DMS53 treated with DMSO at 0.1 percent for 48 hours (cell line): ENCODE measurements around the gene LCP2.

ENCODE experiments used
- DNase-seq: peaks from one replicate; lab custom pipeline; 2025; ENCODE audit not compliant: unreplicated experiment; lab: John Stamatoyannopoulos, UW

Gene LCP2

DNA sequence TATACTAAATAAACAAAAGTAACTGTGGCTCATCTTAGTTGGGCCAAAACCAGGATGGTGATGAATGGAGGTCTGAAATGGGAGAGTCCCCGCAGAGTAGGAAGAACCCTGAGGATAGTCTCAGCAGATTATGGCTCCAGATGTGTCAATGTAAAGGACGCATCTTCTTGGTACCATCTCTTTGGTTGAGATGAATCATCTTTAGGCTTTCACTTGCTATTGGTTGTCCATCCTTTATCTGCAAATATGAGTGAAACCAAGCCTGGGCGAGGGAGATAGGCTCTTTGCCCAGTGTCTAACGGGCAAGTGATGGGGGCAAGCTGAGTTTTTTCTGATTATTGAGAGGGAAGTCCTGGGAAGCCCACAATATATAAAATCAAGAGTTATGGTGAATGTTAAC lies 19.4 kb upstream of the LCP2 start:
- no peak for DNase-seq

DNA sequence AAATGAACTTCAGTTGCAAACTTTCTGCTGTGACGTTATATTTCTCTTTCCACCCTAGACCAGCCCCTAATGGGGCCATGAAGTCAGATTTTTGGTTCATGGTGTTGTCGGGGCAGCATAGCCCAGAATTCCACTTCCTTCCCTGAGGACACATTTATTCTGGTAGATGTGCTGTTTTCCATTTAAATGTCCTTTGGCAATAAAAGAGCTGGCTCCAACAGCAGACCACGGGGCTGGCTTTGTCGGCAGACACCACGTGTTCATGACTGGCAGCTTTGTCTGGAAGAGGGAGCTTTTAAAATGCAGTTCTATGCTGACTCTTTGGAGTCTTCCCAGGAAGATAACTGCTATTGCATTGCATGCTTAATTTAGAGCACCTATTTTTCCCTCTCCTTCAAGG lies 17.6 kb upstream of the LCP2 start:
- DNase-seq, result no peak

DNA sequence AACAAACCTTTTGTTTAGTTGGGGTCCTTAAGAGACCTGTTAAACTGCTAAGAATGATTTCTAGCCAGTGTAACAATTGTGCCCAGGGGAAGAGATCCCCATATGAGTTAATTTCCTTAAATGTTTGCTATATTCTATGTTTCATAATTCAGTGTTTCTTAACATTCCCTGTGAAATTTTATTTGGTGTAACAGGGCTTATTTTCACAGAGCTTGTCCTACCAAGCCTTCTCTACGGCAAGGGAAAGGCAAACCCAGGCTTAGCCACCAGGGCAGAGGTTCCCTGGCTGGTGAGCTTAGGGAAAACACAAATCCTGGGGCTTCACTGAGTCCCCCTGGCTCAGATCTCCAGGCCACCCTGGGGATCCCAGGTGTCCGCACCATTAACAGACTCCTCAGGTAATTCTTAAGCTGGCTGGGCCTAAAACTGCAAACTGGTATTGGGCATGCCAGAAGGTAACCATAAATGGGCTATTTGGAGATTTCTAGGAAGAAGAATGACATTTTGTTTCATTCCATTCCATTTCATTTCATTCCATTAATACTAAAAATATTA lies 17.0 kb upstream of the LCP2 start:
- DNase-seq, result no peak

DNA sequence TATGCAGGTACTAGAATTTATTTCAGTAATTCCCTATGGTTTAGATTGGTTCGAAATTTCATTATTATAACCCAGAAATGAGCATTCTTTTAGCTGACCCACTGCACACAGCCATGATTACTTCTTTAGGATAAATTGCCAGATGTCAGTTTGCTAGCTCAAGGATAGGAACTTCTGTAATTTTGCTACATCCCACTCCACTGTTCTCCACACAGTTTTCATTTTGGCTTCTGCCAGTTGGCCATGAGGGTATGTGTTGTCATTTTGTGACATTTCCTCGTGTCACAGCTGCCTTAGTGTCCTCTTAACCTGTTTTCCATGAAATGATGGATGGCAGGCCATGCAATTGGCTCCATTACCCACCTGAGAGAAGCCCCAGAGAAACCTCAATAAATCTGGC lies 16.2 kb upstream of the LCP2 start:
- no peak for DNase-seq

DNA sequence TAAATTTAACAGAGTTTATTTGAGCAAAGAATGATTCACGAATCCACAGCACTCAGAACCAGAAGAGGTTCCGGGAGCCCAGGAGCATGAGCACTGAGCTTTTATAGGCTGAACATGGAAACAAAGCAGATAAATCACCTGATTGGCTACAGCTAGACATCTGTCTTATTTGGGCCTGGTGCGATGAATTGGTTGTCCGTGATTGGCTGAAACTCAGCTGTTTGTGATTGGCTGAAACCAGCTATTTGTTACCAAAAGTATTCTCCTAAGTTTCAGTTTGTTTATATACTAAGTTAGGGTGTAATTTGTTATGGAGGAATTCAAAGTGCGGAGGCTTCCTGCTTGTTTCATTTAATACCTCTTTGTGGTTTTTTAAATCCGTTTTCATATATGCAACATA lies 15.8 kb upstream of the LCP2 start:
- DNase-seq, result no peak

DNA sequence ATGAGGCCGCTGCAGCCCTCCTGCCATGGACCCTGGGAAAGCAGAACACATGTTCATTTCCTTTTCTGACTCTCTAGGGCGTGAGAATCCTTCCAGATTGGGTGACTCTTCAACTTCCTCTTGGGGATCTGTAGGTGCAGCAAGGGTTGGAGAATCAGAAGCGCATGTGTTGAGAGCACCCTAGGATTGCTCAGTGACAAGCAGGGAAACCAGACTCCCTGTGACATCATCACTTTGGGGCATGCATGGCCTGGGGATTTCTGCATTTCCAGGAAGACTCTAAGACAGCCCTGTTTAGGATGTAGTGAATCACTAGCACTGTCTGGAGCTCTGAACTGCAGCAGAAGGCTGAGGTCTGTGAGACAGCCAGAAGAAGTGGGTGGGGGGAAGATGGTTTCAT lies 15.1 kb upstream of the LCP2 start:
- no peak for DNase-seq

DNA sequence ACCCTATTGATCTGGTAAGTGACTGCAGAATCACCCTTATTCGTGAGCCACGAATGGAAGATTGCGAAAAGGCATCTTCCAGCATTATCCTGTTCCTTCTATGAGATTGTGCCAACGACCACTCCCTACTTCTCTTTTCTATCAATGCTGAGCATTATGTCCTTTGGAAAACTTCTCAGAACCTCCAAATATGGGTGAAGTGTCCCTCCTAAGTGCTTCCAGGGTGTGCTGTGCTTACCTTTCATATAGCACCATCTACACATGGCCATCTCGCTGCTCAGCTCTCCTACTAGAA lies 14.7 kb upstream of the LCP2 start:
- no peak for DNase-seq

DNA sequence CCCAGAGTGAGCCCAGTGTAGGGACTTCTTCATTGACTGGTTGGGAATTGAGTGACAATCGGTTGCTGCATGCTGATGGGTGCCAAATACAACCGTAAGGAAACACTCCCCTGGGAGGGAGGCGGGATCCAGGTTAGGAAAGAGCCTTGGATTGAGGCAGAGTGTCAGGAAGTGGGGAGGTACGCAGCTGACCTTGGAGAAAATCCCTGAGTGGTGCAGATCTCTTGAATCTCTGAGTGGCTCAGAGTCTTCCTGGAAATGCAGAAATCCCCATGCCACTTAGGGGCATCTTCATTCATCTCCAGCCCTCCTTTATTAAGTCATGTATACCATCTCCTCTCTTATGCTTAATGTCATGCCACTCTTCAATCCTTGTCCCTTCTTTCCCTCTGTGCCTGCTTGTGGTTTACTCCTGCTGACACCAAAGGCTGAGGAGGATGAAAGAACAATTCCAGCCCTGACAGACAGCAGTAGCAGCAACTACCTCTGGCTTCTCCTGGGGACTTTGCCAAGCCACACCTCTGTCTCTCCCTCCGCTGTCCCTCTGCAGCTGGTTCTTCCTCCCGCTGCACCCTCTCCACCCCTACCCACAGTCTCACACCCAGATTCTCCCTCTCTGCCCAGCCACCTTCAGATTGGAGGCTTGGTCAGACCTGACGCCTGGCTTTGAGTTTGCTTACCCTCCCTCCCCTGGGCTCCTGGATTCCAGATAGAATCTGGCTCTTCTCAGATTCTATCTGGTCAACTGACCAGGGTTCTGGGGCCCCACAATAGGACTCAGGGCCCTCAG lies 14.1 kb upstream of the LCP2 start:
- no peak for DNase-seq

DNA sequence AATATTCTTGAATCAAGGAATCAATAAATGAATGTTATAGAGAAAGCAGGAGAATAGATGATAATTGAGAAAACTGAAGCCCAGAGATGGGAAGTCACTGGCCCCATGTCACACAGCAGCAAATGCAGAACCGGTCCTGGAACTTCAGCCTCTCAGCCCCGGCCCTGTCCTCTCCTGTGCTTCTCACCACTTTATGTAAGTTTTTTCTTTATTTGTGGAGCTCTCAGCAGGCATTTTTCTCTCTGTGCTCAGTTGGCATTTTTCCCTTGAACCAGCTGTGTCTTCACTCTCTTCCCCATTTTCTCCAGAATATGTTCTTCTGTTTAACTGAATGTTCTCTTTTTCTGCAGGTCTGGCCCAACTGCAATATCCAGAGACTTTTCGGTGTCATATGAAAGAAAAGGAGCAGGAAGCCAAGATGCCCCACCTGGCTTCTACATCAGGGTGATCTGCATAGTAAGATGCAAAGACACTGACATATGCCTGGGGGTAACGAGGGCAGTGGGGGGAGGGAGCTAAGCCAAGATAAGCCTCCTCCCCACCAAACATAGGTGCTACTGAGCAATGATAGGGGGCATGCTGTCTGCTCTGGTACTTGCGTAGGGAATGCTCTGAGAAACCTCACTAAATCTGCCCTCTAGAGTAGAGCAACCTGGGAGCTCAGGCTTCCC lies 12.8 kb upstream of the LCP2 start:
- no peak for DNase-seq

DNA sequence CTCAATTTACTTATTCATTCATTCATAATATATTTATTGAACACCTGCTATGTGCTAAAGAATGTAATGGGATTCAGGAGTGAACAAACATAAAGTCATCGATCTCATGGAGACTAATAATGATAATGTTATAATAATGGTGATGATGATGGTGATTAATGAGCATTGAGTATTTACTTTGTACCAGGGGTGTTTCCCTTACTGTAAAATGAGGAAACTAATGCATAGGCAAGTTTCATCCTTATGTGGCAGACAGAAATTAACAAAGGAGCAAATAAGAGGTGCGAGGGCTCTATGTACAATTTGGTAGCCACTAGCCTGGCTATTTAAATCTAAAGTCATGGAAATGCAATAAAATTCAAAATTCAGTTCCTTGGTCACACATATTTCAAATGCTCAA lies 11.1 kb upstream of the LCP2 start:
- no peak for DNase-seq

DNA sequence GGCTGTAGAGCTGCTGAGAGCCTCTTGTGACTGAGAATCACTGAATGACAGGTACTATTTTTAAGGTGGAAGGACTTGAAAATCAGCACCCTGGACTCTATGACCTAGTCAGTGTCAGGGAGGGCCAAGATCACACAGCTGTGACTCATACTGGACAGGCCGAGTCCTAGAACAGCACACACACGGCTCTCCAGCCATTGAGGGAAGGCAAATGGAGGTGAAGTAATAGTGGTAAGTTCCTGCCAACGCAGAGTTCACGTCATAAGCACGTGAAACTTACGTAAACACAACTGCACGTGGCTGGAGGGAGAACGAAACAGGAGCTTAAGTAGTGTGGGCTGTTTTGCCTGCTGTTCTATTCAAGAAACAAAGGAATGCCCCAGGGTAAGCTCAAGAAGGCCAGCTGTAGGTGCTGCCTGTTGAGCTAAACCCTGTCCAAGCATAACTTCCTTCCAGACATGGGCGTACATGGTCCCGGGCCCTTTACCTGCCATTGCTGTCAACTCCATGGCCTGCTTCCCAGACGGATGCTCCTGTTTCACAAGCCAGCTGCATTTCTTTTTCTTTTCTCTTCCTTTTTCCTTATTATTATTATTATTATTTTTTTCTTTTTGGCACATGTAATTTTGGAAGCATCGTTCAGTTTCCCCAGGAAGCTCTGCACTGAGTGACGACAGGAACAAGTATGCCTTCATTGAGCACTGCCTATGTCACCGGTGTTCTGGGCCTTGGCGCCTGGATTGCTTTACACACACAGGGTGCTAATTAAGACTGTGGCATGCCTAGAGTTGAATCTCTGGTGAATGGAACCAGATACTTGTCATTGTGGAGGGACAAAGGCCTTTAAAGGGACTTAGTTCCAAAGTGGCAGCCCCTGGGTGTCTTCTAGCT lies 10.2 kb upstream of the LCP2 start:
- no peak for DNase-seq

DNA sequence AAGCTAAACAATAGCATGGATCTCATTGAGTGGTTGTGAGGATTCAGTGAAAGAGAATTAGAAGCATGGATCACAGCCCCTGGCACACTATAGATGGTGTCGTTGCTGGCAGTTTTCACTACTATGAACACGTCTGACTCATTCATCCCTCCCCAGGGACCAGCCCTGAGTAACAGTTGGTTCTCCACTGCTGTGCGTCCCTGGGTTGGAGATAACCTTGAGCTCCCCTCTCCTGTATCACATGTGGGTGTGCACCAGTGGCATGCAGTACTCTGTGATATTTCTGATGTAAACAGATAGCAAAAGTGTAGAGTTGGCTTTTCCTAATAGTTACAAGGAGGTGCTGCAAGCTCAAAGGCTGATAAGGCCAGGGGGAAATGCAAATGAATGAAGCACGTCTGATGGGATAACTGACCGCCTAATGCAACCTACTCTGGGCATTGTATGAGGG lies 8.8 kb upstream of the LCP2 start:
- DNase-seq, result no peak

DNA sequence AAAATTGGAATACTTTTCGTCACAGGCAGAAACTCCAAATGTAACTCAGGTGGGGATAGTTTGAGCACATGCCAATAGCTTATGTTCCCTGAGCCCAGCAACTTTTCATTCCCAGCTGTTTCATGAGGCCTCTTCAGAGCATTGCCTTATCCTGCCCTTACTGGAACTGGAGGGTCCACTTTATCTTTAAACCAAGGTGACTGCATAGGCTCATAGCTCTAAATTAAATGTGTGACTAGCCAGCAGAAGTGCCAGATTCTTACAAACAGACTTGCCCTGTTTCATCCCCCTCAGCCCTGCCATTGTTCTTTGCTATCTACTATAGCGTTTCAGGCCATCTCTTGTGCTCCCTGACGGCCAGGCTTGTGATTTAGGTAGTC lies 8.1 kb upstream of the LCP2 start:
- no peak for DNase-seq

DNA sequence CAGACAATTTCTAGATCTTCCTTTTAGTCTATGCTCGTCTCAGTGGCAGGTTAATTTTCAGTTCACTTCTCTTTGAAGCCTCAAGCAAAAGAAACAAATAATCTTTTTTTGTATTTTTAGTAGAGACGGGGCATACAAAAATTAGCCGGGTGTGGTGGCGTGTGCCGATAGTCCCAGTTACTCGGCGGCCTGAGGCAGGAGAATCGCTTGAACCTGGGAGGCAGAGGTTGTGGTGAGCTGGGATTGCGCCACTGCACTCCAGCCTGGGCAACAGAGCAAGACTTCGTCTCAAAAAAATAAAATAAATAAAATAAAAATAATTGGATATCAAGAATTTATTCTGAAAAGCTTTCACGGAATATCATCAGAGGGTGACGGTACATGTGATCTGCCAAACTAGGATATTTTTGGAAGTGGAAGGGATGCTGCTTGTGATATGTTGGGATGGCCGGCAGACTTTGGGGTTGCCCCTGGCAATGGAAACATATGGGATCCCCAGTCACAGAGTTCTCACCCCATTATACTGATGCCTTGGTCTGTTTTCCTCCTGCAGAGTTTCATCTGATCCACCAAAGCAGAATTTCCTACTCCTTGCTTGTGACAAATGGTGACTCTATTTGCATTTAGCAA lies 7.6 kb upstream of the LCP2 start:
- DNase-seq, result no peak

DNA sequence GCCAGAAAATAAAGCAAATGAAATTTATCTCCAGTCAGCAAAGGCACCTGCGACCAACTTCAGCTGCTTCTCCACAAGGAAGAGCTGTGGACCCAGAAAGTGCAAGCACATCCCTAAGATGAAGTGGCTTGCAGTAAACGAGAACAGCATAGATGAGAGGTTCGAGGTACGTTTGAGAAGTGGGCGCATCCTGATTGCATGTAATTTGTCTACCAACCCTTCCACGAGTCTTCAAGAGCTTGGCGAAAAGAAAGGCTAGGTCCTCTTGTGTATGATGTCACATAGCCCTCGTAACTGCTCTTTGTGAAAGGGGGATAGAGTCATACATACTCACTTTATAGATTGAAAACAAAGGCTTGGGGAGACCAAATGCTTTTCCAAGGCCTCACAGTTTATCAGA lies 6.0 kb upstream of the LCP2 start:
- DNase-seq, result no peak

DNA sequence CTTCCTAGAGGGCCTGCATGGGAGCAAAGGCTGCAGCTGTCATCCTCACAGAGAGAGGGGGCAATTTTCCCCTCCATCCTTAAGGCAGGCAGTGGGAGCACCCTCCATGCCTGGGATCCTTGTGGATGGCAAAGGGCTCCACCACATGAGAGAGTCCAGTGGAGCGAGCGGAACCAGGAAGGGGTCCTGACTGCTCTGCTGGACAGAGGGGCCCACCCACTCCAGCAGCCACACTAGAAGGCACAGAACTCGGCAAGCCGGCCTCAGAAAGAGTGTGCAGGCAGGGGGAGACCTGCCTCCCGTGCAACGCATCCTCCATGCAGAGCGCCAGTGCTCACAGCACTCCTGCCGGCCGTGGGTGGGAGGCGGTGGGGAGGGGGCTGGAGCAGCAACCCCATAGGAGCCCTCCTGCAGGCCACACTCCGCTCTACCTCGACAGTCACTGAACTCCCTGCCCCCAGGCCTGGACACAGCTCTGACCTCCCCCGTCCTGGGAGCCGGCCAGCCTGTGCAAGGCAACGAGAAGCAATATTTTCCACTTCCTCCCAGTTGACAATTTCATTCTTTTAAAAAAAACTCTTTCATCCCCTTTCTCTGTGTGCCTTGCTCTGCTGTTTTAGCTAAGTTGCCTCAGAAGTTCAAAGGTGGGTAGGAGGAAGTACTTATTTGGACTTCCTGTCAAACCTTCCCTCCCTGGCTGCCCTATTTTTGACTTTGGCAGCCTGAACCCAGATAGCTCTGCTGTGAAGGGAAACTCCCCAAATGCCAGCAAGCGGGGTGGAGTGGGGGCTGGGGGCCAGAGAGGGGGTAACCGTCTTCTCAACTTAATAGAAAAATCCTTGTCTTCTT lies 5.3 kb upstream of the LCP2 start:
- no peak for DNase-seq

DNA sequence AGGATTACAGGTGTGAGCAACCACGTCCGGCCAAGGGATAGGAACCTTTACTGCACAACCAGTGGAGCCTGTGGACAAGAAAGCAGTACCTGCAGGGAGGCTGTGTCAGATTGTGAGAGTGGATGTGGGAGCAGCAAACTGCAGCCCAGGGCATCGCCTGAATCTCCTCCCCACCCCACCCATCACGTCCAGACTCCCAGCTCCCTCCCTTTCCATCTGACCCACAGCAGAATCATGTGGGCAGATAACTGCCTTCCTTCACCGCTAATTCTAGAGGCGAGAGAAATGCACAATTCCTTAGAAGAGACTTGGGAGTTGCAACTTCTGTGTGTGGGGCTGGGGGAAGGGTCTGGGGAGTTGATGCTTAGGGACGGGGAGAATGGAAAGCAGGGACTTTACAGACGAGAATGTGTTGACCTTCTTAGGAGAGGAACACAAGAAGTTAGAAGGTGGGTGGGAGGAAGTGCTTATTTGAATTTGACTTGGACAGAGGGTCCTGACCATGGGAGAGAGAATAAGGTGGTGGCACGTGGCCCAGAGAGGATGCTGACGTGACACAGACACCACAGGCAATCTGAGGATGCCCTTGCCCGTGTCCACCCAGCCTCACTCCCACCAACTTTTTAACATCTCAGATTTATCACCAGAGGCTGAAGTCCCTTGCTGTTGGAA lies 4.5 kb upstream of the LCP2 start:
- DNase-seq, result no peak

DNA sequence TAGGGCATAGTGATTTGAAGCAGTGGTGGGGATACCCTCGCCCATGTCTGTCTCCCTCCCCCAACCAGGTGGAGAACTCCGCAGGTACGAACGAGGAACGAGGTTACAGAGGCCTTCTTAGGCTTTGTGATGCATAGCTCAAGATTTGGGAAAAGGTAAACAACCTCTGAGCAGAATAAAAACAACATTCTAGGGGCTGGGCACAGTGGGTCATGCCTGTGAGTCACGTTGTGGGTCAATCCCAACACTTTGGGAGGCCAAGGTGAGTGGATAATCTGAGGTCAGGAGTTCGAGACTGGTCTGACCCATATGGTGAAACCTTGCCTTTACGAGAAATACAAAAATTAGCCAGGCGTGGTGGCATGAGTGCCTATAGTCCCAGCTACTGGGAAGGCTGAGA lies 3.6 kb upstream of the LCP2 start:
- DNase-seq, result no peak

DNA sequence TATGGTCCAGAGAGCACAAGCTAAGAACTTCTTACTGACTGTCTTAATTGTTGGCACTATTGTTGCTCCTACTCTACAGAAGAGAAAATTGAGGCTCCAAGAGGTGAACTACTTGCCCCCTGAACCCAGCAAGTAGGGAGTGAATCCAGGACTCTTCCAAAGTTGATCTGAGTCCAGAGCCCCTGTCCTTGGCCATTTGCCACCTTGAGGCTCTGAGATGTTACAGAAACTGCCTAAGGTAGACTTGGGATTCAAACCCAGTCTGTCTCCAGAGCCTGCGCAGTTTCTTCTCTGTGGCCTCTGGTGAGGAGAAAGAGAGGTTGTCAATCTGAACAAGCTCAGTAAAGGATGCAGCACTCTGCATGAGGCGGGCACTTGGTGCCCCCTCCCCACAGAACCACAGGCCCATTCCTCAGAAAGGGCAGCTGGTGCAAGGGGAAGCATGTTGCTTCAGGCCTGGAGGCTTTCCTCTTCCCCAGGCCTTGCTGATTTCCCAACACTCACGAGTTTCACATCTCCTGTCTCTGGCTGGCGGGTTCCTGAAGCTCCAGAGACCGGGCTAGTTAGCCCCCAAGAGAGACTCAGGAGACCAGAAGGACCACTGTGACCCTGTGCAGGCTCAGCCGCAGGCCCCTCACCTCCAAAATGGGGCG lies 2.9 kb upstream of the LCP2 start:
- DNase-seq, result no peak
